HG03159 (cell line): ENCODE measurements around the gene ANK2.
"Not testable (repeated sequence)": the region's sequence is repeated elsewhere in the genome, so short reads cannot be mapped to it uniquely, and the experiment has no call there.

Experiments used
- ATAC-seq: cut with Tn5 transposase; IDR thresholded peaks from one replicate; pipeline ENCODE4 v1.9.1; 2021; ENCODE audit warnings: mild to moderate bottlenecking, moderate library complexity; ENCODE audit not compliant: unreplicated experiment

Gene ANK2

DNA sequence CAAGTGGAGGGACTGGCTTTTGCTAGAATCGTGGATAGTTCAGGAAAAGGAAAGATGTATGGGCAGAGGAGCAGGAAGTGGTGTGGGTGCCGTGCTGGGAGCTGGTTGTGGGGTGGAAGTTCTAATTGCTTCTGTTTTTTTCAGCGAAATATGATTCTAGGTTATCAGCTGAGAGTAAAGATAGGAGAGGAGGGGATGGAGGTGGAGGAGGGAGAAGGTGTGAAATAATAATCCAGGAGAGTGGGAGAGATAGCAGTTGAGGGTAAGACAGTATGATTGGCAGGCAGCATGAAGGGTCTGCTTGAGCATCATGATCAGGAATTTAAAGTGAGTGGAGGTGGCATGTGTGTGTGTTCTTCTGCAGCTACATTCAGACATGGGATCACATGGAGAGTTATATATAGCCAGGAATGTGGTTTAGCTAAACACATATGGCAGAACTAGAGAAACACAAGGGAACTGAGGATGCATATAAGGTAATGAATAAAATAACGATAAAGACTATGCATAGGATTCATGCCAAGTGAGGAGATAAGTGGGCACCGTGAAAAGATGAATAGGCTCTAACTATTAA is 133.7 kb downstream of the ANK2 start:
- ATAC-seq = no peak

DNA sequence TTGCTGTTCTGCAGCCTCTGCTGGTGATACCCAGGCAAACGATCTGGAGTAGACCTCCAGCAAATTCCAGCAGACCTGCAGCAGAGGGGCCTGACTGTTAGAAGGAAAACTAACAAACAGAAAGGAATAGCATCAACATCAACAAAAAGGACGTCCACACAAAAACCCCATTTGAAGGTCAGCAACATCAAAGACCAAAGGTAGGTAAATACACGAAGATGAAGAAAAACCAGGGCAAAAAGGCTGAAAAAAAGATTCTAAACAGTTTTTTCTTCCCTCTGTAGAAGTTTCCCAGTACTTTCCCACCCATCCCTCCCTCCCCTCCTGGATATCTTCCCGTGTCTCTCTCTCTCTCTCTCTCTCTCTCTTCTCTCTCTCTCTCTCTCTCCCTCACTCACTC is 136.8 kb downstream of the ANK2 start:
- not testable (repeated sequence) for ATAC-seq

DNA sequence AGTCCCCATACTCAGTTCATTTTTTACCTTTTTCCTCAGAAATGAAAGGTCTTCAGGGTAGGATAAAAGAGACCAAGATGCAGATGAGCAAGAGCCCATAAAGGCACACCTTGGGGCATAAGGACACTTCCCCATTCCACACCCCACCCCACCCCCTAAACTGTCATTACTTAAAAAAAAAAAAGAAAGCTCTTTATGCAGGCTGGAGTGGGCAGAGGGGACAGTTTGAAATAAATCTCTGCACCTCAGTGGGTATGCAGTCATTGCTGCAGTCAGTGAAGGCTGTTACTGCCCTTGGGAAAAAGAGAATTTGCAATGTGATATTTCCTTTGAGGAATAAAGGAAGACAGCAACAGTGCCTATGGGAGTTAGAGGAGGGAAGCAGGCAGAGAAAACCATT is 137.5 kb downstream of the ANK2 start:
- no peak for ATAC-seq

DNA sequence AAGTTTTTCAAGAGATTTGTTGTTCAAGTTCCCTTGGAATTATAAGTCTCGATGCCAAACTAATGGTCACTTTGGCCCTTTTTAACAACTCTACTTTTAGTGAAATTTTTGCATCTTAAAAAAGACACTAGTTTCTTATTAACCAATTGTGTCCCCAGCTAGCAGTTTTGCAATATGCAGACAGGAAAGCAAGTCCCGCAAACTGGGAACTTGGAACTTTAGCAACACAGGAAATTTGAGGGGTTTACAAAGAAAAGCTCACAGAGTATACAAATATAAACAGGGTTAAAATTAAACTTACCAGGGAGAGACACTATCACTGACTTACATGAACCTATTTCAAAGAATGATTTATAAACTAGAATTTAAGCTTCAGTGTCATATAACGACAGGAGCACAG is 137.9 kb downstream of the ANK2 start:
- ATAC-seq = no peak

DNA sequence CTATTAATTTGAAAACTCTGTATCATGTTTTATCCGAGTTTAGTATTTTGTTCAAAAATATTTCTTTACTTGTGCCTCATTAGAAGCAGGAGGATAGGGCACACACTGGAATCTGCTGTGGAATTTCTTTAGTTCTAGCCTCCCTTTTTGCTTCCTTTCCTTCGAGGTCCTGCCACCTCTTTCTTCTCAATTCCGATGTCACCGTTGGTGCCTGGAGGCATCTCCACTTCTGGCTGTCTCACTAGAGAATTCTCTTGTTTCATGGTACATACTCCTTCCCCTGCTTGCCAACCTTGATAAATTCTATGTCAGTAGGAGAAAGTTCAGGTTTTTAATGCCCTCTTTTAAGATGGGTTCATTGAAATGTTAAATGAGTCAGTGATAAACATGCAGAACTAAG is 140.1 kb downstream of the ANK2 start:
- no peak for ATAC-seq

DNA sequence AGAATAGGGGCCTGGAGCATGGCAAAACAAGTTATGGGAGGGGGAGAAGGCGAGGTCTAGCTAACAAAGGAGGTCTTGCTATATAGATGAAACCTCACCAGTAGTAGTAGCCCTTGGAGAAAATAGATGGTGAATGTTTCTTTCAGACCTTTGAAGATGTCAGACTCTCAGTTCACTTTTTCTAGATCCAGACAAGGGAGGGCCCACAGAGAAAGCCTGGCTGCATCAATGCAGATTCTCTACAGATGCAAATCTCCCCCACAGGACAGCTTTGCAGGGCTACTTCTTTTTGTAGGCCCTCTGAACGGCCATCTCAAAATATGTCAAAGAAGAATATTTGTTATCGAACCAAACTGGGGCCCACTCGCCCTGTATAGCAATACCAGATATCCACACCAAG is 159.7 kb downstream of the ANK2 start:
- ATAC-seq = no peak

DNA sequence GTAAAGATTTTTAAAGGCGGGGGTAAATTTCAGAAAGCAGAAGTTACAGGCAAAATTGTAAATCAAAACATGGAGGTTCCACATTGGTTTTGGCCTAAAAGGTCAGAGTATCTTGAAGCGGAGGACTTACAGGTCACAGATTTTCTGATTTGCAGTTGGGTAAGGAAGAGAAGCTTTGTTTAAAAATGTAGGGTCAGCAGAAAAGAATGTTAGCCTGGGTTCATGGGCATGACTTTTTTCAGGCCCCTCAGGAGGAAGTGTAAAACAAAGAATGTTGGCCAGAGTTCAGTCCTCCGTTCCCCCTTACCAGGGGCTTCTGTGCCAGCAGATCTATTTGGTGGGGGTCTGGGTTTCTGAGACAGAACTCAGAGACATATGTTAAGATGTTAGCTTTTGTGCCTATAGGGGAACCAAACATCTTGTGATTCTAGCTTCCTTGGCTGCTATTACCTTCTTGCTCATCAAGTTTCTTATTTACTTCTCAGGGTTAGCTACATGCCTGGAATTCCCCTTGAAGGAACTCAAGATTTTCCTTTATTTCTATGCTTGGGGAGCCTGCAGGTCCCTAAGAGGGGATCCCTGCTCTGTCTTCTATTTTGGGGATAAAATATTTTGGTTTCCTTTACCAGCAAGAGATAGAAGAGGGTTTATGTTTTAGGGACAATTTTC is 160.3 kb downstream of the ANK2 start:
- no peak for ATAC-seq

DNA sequence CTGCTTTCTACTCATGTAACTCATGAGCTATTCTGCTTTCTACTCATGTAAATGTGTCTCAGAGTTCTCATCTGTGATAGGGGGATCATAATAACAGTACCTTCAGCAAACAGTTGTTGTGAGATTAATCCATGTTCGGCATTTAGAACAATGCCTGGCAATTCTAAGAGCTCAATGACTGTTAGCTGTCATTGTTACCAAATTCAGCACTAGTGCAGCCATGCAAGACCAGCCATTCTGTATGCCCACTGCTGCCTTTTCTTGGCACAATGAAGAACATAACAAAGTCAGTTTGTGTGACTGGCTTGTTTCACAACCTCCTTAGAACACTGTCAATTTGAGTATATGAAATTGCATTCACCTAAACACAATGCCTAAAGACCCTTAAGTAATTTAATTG is 163.2 kb downstream of the ANK2 start:
- ATAC-seq = no peak

DNA sequence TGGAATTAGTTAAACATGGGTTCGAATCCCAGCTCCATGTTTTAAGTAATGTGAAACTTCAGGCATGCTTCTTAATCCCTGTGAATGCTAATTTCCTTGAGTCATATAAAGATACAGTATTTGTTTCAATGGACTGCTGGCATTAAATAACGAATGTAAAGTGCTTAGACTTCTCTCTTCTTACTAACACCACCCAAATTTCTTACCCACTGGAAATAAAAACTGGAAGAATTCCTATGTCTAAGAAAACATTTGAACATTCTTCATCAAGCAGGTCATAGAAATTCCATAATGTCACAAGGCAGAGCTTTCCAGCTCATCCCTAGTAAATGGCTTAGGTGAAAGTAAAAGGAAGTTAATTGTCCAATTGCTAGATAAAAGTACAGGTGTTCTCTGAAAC is 172.5 kb downstream of the ANK2 start:
- no peak for ATAC-seq

DNA sequence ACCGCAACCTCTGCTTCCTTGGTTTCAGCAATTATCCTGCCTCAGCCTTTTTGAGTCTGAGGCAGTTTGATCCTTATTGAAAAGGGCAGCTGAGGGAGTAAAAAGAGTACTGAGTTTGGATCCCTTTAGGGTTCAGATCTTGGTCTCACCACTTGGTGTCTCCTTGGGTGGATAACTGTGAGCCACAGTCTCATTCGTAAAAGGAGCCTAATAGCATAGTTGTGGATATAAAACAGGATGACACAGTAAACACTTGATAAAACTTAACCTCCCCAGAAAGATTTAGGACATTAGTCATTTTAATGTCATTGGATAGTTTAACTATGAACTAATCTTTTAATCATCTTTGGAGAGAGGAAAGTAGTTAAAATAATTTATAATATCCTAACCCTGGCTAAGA is 173.0 kb downstream of the ANK2 start:
- no peak for ATAC-seq

DNA sequence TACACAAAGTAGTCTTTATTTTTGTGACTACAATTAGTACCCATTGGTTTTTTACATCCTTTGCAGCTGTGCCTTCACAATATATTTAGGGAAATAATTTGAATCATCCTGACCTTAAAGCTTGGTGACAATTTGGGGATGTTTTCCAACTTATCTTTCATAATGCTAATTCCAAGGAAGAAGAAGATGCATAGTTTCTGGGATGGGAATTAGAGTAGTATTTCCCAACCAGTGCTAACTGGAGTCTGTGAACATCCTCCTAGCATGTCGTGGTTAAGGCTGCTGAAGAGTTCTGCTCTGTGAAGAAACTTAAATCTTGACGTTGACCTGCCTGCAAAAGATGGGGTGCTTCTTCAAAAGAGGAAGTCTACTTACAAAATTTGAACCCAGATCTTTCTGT is 173.5 kb downstream of the ANK2 start:
- no peak for ATAC-seq

DNA sequence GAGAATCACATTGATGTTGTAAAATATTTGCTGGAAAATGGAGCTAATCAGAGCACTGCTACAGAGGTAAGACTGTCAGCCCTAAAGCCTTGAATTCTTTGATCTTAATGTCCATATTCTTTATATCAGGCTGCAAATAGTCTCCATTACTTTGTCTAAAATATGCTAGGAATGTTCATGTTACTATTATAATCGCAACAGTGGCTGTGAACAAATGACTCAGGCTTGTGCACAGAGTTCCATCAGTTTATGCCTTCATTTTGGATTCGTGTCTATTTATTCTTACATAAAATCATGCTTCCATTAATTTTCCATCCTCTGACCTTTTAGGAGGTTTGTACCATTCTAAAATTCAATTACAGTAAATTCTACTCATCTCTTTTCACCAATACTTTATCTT is 182.7 kb downstream of the ANK2 start:
- ATAC-seq = no peak

DNA sequence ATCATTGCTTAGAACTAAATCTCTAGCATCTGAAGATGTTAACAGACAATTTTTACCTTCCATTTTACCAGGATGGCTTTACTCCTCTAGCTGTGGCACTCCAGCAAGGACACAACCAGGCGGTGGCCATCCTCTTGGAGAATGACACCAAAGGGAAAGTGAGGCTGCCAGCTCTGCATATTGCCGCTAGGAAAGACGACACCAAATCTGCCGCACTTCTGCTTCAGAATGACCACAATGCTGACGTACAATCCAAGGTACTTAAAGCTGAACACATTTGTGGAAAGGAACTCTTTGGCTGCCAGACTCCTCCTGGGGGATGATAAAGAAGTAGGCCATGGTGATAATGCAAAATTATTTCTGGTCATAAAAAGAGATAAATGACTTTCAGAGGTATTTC is 187.5 kb downstream of the ANK2 start:
- no peak for ATAC-seq

DNA sequence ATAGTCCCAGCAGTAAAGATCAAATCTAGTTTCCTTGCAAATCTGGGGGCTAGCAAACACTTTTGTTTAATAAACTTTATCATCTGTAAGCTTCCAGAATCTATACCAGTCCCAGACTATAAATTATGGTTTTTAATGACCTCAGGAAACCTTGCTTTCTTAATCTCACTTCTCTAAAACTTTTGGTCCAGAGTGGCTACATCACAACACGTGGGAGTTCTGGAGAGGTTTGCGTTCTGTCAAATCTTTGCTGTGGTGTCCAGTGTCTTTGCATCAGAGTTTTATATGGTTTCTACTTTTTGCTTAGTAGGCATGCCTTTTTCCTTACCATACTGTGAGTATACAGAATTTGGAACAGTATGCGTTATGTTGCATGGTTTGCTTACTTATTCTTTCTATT is 193.9 kb downstream of the ANK2 start:
- ATAC-seq = peak; percentile 64

DNA sequence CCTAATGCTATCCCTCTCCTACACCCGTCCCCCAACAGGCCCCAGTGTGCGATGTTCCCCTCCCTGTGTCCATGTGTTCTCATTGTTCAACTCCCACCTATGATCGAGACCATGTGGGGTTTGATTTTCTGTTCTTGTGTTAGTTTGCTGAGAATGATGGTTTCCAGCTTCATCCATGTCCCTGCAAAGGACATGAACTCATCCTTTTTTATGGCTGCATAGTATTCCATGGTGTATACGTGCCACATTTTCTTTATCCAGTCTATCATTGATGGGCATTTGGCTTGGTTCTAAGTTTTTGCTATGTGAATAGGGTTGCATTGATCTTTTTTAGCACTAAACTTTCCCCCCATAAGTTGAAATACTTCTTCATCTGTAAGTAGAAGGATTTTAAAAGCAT is 195.3 kb downstream of the ANK2 start:
- ATAC-seq = not testable (repeated sequence)

DNA sequence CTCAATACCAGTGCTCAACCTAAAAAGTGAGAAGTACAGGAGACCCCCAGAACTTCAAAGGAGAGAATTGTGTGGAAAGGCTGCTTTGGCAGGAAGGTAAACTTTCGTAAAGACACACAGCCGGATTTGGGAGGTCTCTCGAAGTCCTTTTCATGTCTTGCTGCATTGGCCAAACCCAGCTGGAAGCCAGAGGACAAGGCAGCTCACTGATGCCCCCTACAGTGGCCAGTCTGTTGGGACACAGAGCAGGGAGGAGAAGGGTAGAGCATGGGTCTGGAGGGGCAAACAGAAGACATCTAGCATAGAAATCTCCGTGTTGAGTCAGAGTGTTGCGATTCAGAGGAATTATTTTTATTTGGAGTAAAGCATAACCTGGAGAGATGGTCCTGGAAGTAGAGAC is 198.9 kb downstream of the ANK2 start:
- ATAC-seq = no peak

DNA sequence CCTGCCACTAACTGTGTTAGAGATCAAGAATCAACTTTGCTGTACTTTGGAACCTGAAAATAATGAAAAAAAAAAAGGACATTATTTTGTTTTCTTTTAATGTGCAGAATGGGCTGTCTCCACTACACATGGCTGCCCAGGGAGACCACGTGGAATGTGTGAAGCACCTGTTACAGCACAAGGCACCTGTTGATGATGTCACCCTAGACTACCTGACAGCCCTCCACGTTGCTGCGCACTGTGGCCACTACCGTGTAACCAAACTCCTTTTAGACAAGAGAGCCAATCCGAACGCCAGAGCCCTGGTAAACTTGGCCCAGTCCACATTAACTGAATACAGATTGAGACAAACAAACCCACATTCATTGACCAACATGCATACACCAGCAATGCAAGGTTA is 206.2 kb downstream of the ANK2 start:
- no peak for ATAC-seq

DNA sequence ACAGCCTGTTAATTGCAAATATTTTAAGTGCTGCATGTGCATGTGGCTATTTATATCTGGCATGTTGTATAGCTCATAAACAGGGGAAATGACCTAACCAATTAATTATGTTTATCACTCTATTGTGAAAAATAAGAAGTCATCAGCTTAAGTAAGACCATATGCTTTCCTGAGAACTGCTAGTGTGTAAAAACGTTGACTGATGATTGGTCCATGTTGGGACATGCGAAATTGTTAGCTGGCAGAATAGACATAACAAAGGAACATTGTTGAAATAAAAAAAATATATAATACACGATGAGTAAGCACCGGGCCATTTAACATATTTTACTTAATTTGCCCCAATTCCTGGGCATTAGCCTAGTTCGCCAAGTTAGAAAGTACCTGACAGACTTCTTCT is 207.5 kb downstream of the ANK2 start:
- ATAC-seq = no peak

DNA sequence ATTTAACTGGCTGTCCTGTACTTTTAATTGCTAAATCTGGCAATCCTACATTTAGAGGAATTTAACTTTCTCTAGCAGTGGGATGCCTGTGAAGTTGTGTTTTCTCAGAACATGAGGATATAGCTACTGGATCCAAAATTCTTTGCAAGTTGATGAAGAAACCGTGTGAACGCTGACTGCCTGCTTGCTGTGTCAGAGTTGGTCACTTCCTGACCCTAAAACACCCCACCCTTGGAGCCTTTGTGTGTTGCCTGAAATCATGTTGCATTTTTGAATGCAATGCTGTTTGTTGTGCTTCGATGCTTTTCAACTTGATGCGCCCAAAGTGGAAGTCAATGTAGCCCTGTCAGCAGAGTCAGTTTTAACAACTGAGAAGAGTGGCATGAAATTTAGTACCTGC is 211.2 kb downstream of the ANK2 start:
- no peak for ATAC-seq

DNA sequence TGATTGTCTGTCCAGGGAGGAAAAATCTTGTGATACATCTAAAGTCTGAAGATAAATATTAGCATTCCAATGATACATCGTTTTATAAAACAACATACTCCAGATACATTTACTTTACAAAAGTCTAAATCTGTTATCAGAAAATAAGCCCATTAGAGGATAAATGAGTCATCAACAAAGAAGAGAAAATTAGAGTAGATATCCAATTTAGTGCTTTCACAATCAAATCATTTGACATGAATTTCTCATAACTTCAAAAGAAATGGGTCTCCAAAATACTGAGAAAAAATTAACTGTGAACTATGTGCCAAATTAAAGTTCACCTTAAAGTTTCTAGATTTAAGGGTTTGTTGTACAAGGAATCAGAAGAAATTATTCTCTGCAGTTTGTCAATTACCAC is 213.8 kb downstream of the ANK2 start:
- no peak for ATAC-seq

DNA sequence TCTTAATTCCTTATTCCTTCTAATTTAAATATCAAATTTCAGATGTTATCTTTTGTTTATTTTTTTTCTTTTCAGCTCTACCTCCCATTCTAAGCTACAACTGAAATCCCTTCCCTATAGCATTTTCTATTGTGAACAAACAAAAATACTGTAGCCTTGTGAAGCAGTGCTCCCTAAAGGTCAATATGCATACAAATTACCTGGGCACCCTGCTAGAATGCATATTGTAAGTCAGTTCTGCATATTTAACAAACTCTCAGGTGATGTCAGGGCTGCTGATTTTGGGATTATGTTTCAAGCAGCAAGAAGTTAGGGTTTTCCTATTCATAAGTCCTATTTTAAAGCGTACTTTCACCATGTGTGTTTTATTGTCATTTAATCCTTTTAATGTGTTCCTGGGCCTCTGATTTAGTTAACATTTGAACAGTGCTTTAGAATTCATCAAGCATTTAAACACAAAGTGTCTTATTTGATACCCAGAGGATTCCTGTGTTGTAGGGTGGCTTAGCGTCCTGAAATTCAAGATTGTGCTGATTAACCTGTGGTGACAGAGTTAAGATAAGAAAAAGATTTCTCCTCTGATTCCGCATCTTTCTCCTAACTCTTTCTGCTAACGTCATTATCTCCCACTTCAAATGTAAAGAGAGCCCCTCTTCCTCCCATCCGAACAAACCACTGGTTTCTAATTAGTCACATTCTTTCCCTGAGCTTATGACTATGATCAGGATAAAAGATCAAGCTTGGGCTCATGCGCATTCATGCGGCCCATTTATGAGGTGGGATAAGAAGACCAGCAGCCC is 221.3 kb downstream of the ANK2 start:
- ATAC-seq = no peak

DNA sequence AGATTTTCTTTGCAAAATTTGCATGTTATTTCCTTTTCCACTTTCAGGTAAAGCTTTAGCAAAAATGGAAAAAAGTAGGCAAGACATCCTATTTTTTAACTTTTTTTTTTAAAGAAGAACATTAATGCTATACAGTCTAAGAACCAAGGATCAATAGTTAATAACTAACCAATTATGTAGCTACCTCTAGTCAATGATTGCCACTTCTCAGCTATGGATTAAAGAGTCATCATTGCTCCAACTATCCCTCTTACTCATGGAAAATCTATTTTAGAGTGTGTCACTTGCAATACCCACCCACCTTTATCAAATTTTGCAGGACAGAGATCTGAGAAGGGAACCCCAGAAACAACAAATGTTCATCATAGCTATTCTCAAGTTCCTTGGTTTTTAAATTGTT is 223.1 kb downstream of the ANK2 start:
- no peak for ATAC-seq
